Fibroblast of upper back skin (primary cell): ENCODE data around the gene DDX43.
"Not testable (repeated sequence)": the region's sequence is repeated elsewhere in the genome, so short reads cannot be mapped to it uniquely, and the experiment has no call there.

Source experiments
- DNase-seq: peaks from one replicate; pipeline ENCODE4 v3.0.0-alpha.2; 2013

DDX43 gene

GRCh38 chr6:73389854-73390253 lies 4.8 kb upstream of the DDX43 start:
- DNase-seq: no peak

DNA sequence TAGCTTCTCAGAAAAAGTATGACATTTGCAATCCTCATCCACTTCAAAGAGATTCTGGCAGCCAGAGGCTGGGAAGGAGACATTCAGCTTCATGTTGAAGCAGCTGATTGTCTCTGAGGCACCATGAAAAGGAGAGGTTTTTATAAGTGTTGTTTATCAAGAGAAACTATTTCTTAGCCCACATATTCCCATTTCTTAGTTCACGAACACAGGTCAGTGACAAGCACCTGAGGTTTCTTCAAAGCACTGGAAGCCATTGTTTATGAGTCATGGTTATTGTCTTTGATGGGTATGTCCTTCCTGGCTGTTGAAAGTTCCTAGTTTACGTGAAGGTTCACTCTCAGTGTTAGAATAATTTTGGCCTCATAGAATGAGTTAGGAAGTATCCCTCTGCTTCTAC lies 3.0 kb upstream of the DDX43 start:
- DNase-seq: no peak

GRCh38 chr6:73392188-73392587 lies 2.4 kb upstream of the DDX43 start:
- not testable (repeated sequence) for DNase-seq

GRCh38 chr6:73393278-73393677 lies 1.4 kb upstream of the DDX43 start:
- DNase-seq: peak; percentile 16

GRCh38 chr6:73395875-73396274 lies 1.2 kb downstream of the DDX43 start:
- DNase-seq: no peak

GRCh38 chr6:73400656-73401055 lies 6.0 kb downstream of the DDX43 start:
- DNase-seq: no peak

GRCh38 chr6:73409395-73409794 lies 14.8 kb downstream of the DDX43 start:
- DNase-seq: no peak

- DNase-seq: no peak
Measured at GRCh38 chr6:73413102-73413501, 18.5 kb downstream of the DDX43 start.

DNA sequence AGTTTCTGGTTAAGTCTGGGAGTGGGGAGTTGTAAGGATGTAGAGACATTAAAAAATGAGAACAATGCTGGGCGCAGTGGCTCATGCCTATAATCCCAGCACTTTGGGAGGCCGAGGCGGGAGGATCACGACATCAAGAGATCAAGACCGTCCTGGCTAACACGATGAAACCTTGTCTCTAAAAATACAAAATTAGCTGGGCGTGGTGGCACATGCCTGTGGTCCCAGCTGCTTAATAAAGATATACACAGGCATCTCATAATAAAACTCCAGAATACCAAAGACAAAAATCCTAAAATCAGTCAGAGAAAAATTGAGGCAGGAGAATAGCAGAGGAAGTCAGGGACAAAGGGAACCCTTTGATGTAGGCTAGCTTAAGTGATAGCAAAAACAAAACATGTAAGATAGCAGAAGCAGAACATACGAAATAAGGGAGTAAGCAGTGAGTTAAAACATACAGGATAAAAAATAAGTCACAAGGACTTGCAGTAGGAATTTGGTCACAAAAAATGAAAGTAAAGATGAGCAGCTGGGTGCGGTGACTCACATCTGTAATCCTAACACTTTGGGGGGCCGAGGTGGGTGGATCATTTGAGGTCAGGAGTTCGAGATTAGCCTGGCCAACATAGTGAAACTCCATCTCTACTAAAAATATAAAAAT lies 23.6 kb downstream of the DDX43 start:
- peak; percentile 19 for DNase-seq

DNA sequence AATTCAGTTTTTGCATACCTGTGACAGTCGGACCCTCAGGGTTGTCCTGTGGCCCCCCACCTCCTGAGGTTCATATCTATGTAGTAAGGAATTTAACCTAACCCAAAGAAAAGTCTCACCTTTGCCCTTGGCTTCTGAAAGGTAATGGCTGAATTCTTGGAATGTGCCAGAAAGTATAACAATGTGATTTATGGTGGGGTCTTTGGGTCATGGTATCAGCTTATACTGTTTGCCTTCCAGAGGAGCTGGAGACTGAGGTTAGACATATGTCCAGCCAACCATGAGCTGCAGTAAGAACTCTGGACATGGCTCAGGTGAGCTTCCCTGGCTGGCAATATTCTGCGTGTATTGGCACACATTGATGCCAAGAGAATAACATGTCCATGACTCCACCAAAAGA lies 26.9 kb downstream of the DDX43 start:
- DNase-seq: no peak

GRCh38 chr6:73435236-73435635 lies 40.6 kb downstream of the DDX43 start:
- no peak for DNase-seq

- DNase-seq: no peak
Measured at GRCh38 chr6:73443555-73443954, 48.9 kb downstream of the DDX43 start.

DNA sequence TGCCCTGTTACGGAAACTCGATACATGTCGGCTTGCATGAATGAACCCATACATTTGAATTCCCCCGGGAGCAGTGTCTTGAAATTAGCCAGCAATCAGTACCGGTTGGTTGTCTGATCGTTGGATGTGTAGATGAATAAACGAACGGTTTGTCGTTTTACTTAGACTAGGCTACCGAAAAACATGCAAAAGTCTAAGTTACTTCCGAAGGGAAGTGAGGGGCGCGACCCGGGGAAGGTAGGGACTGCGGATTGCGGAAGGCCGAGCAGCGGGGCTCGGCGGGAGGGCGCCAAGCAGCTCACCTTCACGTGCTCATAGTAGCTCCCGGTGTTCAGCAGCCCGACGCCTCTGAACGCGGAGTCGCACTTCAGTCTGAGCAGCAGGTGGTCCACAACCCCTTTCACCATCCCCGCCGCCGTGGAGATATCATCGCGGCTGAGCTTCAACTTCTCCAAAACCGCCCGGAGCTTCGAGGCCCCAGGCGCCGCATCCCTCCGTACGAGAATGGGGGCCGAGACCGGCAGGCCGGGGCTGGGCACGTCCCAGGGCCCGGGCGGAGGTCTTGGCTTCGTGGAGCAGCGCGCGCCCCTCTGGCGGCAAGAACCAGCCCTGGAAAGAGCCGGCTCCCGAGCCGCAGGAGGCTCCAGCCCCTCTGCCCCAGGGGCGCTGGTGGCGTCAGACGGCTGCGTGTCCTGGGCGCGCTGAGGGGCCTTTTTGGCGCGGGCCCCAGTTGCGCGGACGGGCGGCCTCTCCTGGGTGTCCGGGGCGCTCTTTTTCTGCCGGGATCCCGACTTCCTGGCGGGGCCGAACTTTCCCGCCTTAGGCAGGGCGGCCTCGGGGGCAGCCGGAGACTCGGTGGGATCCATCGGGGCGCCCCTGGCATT lies 56.8 kb downstream of the DDX43 start:
- DNase-seq: peak; percentile 48

GRCh38 chr6:73452107-73452461 lies 57.5 kb downstream of the DDX43 start, which contains the start of gene CGAS:
TSS of gene CGAS (minus strand) at chr6:73452297. CDS start at chr6:73452181, 116 bp downstream.
- DNase-seq: peak; percentile 60

DNA sequence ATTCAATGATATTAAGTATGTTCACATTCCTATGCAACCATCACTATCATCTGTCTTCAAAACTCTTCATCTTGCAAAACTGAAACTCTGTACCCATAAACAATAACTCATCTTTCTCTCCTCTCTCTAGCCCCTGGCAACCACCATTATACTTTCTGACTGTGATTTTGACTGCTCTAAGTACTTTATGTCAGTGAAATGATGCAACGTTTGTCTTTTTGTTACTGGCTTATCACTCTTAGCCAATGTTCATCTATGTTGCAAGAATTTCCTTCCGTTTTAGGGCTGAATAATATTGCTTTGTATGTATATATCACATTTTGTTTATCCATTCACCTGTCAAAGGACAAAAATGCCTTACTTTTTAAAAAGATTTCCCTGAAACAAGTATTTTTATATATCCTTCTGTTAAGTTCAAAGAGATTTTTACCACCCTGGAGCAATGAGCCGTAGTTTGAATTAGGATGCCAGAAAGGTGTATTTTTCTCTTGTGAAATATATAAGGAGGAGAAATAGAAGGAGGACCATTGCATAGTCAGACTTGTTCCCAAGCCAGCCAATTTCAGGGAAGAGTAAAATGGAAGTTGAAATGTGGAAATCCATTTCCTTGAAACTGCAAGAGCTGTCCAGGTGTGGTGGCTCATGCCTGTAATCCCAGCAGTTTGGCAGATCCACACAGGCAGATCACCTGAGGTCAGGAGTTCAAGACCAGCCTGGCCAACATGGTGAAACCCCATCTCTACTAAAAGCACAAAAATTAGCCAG lies 61.4 kb downstream of the DDX43 start:
- peak; percentile 7 for DNase-seq

DNA sequence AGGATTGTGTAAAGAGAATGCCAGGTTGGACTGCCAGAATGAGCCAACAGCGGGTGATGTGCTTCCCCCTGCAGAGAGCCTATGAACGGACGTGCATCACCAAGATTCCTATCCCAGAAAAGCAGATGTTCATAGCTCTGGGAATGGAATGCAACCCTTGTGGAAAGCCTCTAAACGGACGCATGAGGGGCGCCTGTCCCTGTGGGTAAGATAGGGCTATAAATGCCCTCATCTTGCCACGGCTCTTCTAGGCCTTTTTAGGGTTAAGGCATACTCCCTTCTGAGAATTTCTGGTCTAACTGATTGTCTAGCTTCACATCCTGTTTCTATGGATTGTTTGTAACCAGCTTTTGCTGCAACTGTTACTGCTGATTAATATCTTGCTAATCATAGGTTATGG lies 64.8 kb downstream of the DDX43 start:
- DNase-seq: not testable (repeated sequence)

GRCh38 chr6:73460056-73460455 lies 65.4 kb downstream of the DDX43 start:
- DNase-seq: no peak

DNA sequence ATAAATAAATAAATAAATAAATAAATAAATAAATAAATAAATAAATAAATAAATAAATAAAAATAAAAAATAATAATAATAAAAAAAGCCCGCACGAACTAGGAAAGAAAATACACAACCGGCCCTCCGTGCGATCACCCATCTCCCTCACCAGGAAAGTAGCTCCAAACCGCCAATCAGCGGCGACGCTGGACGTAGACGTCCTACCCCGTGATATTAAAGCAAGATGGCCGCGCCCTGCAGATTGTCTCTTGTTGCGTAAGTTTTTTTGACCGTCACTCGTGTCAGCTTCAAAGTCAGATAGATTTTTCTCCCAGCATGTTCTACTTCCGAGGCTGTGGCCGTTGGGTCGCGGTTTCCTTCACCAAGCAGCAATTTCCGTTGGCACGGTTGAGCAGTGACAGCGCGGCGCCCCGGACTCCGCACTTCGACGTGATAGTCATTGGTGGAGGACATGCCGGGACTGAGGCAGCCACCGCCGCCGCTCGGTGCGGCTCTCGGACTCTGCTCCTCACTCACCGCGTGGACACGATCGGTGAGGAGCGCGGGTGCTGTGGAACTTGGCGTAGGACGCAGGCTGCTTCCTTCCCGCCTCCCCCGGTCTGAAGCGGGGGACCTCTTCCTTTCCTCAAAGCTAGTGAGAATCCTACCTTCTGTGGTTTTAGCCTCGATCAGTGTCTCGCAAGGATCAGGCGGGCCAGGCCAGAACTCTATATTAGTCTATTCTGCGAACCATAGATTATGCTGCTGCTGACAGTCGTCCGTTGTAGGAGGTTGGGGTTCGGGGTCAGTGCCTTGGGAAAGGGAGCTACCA lies 67.1 kb downstream of the DDX43 start, which contains the start of gene MTO1:
Gene MTO1, plus strand, starts transcription at position 201 of the 814 bp plus-strand sequence. Its CDS starts 118 bp downstream, at position 319.
- peak; percentile 92 for DNase-seq
